ENCODE data around the gene PROM2.

DNA sequence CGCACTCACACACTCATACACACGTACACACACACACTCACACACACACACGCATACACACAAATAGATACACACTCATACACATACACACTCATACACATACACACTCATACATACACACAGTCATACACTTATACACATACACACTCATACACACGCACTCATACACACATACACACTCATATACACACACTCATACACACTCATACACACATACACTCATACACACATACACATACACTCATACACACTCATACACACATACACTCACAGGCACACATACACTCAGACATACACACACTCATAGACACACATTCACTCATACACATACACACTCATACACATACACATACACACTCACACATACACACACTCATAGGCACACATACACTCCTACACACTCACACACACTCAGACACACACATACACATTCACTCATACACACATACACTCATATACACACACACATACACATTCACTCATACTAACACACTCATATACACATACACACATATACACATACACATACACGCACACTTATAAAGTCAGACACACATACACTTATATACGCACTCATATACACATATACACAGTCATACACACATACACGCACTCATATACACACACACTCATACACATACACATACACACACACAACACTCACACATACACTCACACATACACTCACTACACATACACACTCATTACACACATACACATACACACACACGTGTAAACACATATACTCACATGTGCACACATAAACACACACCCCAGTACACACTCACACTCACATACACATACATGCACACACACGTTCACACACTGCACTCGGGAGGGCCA, 51.6 kb downstream of the PROM2 start:
- no peak for TF ChIP-seq CTCF (IDR thresholded peaks at IDR 0.05; ENCODE audit: insufficient read depth, low read depth, low read length)
- TF ChIP-seq EZH2 (IDR thresholded peaks at IDR 0.05; ENCODE audit: insufficient read depth, low read length), result no peak
